Renal pelvis (tissue), 4 donors: ENCODE results near the gene TNFRSF25. TPM values are rescaled to one million over a fixed set of nuclear protein-coding genes. Genes with fewer than 3 reads are reported as not detected.
"Not testable (repeated sequence)": the region's sequence is repeated elsewhere in the genome, so short reads cannot be mapped to it uniquely, and the experiment has no call there.

Experiments used
- DNase-seq: peaks from one replicate; pipeline ENCODE4 v3.0.0-alpha.2; 2013
- polyA plus RNA-seq, 3 donors: library from polyadenylated mRNA; unstranded; fragments of 120-200 nt; gene quantifications; one replicate each; pipeline ENCODE4 v1.2.1, GENCODE V29; 2013; ENCODE audit not compliant: insufficient read length in 3 of 3

The TNFRSF25 gene
- polyA plus RNA-seq, 3 donors: 14.0 to 22.5 (median 20.2) TPM

GRCh38 chr1:6454856-6455751 is 10.9 kb downstream of the TNFRSF25 start:
- DNase-seq: no peak

DNA sequence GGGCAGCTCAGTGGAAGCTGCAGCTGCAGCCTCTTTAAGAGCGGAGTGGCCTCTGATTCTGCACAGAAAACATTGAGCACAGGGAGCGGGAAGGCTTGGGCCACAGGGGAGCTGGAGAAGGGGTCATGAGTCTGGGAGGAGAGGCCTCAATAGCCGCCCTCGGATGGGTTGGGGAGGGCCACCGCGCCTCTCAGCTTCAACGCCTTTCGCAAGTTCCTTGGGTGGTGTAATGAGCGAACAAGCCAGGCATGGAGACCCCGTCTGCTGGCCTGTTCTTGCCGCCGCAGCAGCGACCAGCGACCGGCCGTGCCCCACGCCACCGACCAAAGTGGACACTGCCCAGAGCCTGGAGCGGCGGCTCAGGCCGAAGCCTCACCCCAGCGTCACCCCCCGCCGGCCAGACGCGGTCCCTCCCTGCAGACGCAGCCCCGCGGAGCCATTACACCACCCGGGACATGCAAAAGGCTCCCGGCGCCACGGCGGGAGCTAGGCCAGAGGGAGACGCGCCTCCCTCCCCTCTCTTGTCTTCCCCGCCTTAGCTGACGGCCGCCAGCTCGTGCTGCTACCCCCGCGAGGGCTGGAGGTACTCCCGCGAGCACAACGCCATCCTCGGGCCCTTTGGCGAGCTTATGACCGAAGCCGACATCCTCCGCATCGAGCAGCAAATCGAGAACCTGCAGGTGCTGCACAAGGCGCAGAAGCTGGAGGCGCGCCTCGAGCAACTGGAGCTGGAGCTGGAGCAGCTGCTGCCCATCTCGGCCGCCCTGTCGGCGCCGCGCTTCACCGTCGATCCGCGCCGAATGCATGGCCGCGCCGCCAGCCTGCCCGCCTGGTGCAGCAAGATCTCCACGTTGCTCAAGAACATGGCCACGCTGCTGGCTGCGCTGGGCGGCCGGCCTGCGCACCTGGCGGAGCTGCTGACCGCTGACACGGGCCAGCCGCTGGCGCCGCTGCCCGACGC is 11.8 kb downstream of the TNFRSF25 start:
- not testable (repeated sequence) for DNase-seq

- no peak for DNase-seq
Measured at GRCh38 chr1:6450943-6451373, 15.0 kb downstream of the TNFRSF25 start.

DNA sequence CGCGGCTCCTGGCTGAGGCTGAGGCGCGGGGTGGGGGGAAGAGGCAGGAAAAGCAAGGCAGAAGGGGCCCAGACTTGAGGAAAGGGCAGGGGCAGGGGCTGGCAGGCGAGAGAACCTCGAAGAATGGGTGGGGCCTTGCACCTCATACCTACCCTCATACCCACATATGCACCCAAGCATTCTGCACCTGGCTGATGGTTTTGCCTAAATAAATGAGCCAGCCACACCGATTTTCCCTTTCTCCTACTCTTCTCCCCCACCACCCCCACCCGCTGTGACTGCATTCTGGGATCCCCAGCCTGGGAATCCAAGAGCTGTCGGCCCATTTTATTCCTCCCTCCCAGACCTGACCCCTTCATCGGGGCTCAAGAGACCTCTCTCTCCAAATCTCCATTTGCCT is 15.5 kb downstream of the TNFRSF25 start:
- not testable (repeated sequence) for DNase-seq

- DNase-seq: no peak
Measured at GRCh38 chr1:6450005-6450450, 15.9 kb downstream of the TNFRSF25 start.

GRCh38 chr1:6448749-6449631 is 17.0 kb downstream of the TNFRSF25 start:
- DNase-seq: no peak

DNA sequence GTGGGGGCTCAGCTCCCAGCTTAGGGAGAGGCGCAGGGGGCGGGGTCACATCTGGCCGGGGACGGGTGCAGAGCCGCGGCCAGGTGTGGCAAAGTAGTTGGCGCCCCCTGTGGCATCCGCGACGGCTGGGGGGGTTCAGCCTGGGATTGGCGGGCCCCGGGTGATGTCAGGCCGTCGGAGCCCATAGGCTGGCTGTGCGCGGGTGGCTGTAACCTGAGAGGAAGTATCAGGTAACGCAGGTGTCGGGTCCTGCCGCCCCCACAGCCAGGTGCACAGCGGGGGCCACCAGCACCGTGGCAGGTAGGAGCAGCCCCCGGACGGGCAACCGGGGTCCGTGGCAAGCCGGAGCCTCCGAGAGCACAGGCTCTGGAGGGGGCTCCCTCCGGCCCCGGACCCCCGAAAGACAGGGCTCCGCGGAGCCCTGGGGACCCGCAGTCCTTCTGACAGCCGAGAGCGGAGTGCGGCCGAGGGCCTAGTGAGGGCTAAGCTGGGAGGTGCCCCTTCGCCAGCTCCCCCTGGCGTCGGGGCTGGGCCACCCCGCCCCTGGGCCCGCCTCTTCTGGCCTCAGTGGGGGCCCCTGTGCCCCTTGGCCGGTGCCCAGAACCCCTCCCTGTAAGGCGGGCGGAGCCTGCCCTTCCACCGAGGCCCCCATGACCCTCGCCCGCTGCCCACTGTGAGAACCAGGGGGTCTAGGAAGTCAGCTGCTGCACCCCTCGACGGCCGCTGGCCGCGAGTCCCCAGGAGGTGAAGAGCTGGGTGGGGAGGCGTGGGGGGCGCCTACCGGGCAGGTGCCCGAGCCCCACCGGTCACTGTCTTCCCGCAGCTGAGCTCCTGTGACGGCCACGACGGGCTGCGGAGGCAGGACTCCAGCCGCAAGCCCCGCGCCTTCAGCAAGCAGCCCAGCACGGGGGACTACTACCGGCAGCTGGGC is 17.9 kb downstream of the TNFRSF25 start:
- no peak for DNase-seq

GRCh38 chr1:6447016-6447817 is 18.8 kb downstream of the TNFRSF25 start:
- no peak for DNase-seq

- no peak for DNase-seq
Measured at GRCh38 chr1:6446665-6447015, 19.3 kb downstream of the TNFRSF25 start.

GRCh38 chr1:6445929-6446328 is 20.0 kb downstream of the TNFRSF25 start:
- DNase-seq: not testable (repeated sequence)

GRCh38 chr1:6445062-6445763 is 20.8 kb downstream of the TNFRSF25 start:
- no peak for DNase-seq

- DNase-seq: no peak
Measured at GRCh38 chr1:6444377-6444776, 21.6 kb downstream of the TNFRSF25 start.

DNA sequence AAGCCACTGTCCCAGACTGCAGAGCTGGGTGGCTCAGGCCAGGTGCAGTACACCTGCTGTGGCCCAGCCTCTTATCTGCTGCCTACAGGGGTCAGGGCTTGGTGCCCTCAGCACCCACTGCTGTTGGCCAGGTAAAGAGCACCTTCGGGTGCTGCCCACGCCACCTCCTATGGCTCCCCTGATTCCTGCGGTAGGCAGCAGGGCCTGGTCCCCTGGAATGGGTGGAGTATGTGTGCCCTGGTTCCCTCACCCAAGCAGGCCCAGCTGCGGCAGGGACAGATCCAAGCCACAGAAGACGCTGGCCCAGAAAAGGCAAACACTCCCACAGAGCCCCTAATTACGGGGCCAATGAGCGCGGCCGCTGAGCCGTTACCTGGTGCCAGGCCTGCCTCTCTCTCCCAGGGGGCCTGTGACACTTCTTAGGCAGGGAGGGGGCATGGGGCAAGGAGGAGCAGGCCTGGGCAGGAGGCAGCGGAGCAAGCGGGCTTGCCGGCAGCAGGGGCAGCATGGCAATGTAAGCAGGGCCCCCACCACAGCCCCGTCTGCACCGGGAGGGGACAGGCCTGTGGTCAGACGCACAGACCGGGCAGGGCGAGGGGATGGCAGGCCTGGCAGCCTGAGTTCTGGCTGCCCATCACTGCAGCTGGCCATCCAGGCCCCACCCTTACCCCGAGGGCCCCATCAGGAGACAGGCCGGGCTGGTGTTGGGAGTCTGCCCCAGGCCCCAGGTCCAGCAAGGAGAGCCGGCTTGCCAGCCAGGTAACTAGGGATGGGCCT is 22.4 kb downstream of the TNFRSF25 start:
- DNase-seq: no peak

DNA sequence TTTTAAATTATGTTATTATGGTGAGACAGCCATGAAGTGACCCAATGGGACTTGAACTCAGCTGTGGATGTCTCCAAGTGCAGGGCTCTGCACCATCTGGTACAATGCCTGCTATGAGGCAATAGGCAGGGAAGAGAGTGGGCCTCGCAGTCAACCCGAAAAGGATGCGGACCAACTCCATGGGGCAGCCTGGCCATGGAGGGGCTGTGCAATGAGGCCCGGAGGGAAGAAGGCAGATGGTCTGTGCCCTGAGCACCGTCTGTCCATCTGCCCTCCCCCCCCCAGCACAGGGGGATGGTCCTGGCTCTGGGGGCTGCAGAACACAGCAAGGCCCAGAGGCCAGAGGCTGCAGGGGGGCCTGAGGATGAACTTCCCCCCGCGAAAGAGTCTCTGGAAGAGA is 24.4 kb downstream of the TNFRSF25 start:
- no peak for DNase-seq

DNA sequence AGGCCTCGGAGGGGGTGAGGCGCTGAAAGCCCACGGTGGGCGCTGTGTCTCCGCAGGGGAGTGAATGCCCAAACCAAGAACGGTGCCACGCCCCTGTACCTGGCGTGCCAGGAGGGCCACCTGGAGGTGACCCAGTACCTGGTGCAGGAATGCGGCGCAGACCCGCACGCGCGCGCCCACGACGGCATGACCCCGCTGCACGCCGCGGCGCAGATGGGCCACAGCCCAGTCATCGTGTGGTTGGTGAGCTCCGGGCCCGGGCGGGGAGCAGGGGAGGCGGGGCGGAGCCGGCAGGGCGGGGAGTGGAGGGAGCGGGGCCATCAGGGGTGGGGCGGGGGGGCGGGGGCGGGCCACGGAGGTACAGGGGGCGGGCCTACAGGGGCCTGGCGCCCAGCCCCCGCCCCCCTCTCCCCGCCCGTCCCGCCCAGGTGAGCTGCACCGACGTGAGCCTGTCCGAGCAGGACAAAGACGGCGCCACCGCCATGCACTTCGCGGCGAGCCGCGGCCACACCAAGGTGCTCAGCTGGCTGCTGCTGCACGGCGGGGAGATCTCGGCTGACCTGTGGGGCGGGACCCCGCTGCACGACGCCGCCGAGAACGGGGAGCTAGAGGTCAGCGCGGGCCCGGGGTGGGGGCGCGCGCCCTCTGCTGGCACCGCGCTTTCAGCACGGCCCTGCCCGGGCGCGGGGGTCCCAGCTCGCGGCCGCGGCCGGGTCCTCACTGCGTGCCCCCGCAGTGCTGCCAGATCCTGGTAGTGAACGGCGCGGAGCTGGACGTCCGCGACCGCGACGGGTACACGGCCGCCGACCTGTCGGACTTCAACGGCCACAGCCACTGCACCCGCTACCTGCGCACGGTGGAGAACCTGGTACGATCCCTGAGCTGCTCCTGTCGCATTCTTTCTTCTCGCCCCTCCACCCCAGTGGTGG is 25.5 kb downstream of the TNFRSF25 start:
- DNase-seq: no peak

DNA sequence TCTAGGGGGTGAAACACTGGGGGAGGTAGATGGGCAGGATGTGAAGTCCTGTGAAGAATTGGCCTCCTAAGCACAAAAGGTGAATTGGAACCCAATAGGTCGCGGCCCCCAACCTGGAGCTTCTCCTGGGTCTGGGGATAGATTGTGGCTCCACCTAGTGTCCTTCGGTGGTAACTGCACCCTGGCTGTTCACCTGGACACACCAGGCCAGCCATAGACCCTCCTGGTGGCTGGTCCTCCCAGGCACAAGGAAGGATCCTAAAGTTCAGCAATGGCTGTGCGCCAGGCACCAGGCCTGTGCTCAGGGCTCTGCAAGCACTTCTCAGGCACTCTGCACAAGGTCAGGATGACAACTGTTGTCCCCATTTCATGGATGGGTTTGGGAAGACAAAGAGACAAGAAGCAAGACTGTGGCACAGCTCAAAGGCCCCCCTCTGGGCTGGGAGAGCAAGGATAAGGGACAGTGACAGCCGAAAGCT is 27.9 kb downstream of the TNFRSF25 start:
- no peak for DNase-seq
